ENCODE results near the gene ADAMTS2. TPM values are rescaled to one million over a fixed set of nuclear protein-coding genes. Genes with fewer than 3 reads are reported as not detected.

The ADAMTS2 gene
- total RNA-seq, 2 experiments from 2014 or later = not detected

DNA sequence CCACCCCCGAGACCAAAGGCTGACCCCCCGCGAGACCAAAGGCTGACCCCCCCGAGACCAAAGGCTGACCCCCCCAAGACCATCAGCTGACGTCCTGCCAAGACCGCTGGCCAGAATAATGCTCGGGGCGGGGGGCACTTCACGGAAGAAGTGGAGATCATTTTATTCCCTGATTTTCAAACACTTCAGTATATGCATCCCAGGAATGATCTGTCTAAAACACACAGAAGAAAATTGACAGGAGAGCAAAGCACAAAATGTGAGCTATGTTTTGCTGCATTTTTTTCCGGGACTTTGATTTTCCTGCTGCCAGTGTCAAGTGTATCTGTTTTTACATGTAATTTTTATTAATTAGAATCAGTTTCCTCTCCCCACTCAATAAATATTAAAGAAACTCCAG is 67.1 kb downstream of the ADAMTS2 start:
- Mint-ChIP-seq H3K36me3 (ENCODE audit: low read depth) (no peaks in the 10 kb centered on the region), H3K4me3 (no peak overlapping the region), H3K27ac (no peak overlapping the region), H3K4me1 (ENCODE audit: low read depth) (no peaks in the 10 kb centered on the region), H3K27me3 (ENCODE audit: low read depth) (no peaks in the 10 kb centered on the region), H3K9me3 (ENCODE audit: insufficient read depth) (no peaks in the 10 kb centered on the region)
- ChIA-PET CTCF (no interaction called here), POLR2A (no interaction called here)
- DNase-seq (no peak), ATAC-seq (no peak)

DNA sequence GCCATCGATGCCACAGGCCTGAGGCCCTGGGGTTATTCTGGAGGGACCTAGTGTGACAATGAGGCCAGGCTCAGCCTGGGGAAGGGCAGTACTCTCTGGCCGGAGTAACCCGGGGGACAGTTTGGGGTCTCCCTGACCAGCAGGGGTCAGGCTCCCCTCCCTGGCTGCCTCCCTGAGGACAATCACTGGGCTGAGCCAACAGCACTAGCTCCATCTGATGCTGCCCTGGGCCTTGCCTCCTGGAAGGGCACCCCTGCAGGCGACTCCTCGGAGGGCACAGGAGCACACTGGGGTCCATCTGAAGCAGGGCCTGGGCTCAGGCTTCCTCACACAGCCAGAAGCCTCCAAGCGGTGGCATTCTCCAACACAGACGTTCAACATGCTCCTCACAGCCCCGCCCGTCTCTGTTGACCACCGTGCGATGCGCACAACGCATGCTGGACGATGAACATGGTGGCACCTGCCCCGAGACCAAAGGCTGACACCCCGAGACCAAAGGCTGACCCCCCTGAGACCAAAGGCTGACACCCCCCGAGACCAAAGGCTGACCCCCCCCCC is 68.3 kb downstream of the ADAMTS2 start:
- ATAC-seq = no peak
- H3K4me1 Mint-ChIP-seq (ENCODE audit: low read depth) = no peaks in the 10 kb centered on the region

DNA sequence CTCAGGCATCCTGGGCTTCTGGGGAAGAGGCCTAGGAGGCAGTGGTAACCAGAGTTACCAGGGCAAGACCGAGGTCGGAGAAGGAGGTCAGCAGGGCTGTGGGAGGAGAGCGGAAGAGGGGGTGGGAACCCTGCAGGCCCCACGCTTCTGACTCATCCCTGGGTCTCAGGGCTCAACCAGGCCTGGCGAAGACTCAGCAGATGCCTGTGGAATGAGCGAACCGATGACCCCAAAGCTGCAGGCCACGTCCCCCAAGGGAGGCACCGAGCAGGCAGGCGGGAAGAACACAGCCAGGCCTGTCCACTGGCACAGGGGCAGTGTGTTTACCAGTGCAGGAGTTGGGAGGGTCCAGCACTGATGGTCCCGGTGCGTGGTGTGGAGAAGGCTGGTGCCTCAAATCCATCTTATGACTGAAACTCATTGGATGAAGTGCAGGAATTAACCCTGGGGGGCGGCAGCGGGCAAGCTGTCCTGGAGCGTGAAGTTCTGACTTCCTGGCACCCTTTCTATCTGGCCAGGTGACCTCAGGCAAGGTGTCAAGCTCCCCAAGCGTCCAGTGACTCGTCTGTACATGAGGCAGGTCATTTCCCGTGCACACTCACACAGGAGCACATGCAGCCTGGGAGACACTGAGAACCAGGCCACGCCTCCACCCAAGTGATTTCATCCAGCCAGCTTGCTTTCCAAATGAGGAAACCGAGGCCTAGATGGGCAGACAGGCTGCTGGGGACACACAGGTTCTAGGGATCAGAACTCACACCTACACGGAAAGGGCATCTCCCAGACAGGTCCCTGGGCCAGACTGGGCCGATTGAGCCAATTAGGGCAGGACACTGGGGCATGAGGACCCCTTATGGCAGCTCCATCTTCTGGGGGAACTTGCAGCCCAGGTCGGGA is 69.1 kb downstream of the ADAMTS2 start:
- no peak overlapping the region for H3K27ac Mint-ChIP-seq
- H3K9me3 Mint-ChIP-seq (ENCODE audit: insufficient read depth) = no peaks in the 10 kb centered on the region
- H3K36me3 Mint-ChIP-seq (ENCODE audit: low read depth) = no peaks in the 10 kb centered on the region
- POLR2A ChIA-PET = no interaction called here
- no peak overlapping the region for H3K4me3 Mint-ChIP-seq
- H3K27me3 Mint-ChIP-seq (ENCODE audit: low read depth) = no peaks in the 10 kb centered on the region
- ATAC-seq = no peak
- CTCF ChIA-PET = no interaction called here
- DNase-seq = no peak
- no peaks in the 10 kb centered on the region for H3K4me1 Mint-ChIP-seq (ENCODE audit: low read depth)

More for the DNA sequence above, 68.3 kb downstream of the ADAMTS2 start:
- H3K36me3 Mint-ChIP-seq (ENCODE audit: low read depth) = no peaks in the 10 kb centered on the region
- ChIA-PET POLR2A (no interaction called here), CTCF (no interaction called here)
- H3K9me3 Mint-ChIP-seq (ENCODE audit: insufficient read depth) = no peaks in the 10 kb centered on the region
- H3K27me3 Mint-ChIP-seq (ENCODE audit: low read depth) = no peaks in the 10 kb centered on the region
- H3K4me3 Mint-ChIP-seq = no peak overlapping the region
- DNase-seq = no peak
- H3K27ac Mint-ChIP-seq = no peak overlapping the region

DNA sequence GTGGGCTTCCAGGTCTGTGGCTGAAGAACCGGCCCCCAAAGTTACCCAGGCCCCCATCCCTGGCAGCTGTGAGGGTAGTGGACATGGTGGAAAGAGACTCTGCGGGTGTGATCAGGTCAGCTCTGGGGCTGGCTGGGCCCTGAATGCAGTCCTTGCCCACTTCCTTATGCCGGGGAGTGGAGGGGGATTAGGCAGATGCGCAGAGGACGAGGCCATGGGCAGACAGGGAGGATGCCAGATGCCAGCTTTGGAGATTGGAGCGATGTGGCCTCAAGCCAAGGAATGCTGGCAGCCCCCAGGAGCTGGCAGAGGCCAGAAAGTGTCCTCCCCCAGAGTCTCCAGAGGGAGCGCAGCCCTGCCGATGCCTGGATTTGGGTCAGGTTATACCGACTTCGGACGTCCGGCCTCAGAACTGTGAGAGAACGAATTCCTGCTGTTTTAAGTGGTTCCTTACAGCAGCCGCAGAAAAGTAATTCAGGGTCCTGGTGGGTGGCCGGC is 69.8 kb downstream of the ADAMTS2 start:
- ATAC-seq (no peak), DNase-seq (no peak)
- H3K27me3 Mint-ChIP-seq (ENCODE audit: low read depth) = no peaks in the 10 kb centered on the region
- H3K4me1 Mint-ChIP-seq (ENCODE audit: low read depth) = no peaks in the 10 kb centered on the region
- H3K36me3 Mint-ChIP-seq (ENCODE audit: low read depth) = no peaks in the 10 kb centered on the region
- H3K9me3 Mint-ChIP-seq (ENCODE audit: insufficient read depth) = no peaks in the 10 kb centered on the region
- ChIA-PET POLR2A (no interaction called here), CTCF (no interaction called here)
- no peak overlapping the region for H3K27ac Mint-ChIP-seq
- no peak overlapping the region for H3K4me3 Mint-ChIP-seq

DNA sequence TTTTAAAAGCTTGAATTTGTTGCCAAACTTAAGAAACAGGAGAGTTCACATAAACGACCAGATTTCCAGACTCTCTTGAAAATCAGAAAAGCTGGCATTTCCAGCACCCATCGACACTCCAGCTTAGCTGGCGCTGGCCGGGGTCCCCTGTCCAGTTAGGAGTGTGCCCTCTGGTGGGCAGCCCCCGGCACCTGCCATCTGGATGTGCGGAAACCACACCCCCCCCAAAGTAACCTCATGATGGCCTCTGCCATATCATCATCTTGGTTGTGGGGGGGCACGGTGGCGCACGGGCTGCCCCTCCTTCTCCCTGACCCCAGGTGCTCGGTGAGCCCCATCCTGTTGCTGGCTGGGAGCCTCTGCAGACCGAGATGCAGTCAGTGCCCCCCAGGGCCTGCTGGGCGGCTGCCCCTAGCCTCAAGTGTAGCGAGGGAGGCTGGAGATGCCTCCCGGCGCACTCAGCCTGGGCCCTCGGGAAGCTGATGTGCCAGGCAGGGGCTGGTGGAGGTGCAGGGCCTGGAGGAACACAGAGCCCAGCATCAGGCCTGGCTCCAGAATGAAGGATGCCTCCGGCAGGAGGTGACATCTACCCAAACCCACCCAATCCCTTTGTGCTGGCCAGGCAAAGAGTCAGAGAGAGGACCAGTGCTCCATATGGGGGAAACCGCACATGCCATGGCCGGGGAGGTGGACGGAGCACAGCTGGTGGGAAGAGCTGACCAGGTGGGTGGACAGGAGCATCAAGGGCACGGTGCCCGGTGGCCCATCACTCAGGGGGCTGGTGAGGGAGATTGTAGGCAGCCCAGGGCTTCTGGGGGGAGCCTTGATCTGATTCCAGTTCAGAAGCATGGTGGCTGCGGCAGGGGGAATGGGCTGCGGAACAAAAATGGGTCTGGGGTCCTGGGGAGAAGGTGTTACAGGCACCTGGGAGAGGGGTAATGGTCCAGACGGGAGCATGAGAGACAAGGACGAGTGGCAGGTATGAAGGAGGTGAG is 70.6 kb downstream of the ADAMTS2 start:
- Mint-ChIP-seq H3K27ac (no peak overlapping the region), H3K4me3 (no peak overlapping the region), H3K4me1 (ENCODE audit: low read depth) (no peaks in the 10 kb centered on the region), H3K36me3 (ENCODE audit: low read depth) (no peaks in the 10 kb centered on the region), H3K9me3 (ENCODE audit: insufficient read depth) (no peaks in the 10 kb centered on the region), H3K27me3 (ENCODE audit: low read depth) (no peaks in the 10 kb centered on the region)
- ATAC-seq (no peak), DNase-seq (no peak)
- ChIA-PET POLR2A (no interaction called here), CTCF (no interaction called here)

DNA sequence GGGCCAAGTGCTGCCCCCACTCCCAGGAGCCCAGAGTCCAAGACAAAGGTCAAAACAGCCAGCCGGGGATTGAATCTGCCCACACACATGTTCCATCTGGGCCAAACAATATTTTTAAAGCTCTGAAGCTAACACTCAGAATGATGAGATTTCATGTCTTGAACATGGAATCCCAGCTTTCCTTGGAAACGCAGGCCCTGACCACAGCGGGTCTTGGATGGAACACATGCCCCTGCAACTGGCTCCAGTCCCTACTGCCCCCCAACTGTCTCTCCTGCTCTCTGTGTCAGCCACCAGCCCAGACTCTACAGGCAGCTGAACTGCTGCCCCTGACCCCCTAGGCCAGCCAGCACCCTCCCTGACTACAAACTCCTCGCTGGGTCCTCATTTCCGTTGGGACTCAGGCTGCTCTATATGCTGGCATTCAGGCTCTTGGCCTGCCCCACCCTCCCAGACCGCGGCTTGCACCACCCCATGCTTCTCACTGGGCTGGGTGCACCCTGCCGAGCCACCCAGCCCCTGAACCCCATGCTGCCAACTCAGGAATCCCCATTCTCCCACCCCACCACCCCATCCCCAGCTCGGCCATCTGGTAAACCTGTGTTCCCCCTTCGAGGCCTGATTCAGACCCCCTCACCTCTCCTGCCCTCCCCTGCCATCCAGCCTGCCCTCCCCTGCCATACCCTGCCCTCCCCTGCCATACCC is 71.7 kb downstream of the ADAMTS2 start:
- Mint-ChIP-seq H3K27me3 (ENCODE audit: low read depth) (no peaks in the 10 kb centered on the region), H3K9me3 (ENCODE audit: insufficient read depth) (no peaks in the 10 kb centered on the region), H3K4me3 (no peak overlapping the region), H3K4me1 (ENCODE audit: low read depth) (no peaks in the 10 kb centered on the region), H3K36me3 (ENCODE audit: low read depth) (no peaks in the 10 kb centered on the region), H3K27ac (no peak overlapping the region)
- DNase-seq (no peak), ATAC-seq (no peak)
- CTCF ChIA-PET = no interaction called here
- POLR2A ChIA-PET = no interaction called here

DNA sequence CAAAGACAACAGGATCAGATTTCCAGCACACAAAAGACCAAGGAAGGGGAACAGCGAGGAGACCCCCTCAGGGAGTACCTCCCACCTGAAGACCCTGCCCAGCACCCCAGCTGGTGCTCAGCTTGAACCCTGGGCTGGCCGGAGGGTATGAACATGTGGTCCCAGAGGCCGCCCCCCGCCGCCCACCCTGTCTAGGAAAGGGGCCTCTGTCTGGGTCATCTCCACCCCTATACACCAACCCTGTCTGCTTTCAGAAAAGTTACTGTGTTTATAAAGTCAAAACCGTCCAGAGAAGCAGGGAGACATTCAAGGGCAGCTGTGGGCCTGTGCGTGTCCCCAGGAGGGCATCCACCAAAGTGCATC is 72.2 kb downstream of the ADAMTS2 start:
- Mint-ChIP-seq H3K27ac (no peak overlapping the region), H3K4me1 (ENCODE audit: low read depth) (no peaks in the 10 kb centered on the region), H3K9me3 (ENCODE audit: insufficient read depth) (no peaks in the 10 kb centered on the region), H3K36me3 (ENCODE audit: low read depth) (no peaks in the 10 kb centered on the region), H3K27me3 (ENCODE audit: low read depth) (no peaks in the 10 kb centered on the region), H3K4me3 (no peak overlapping the region)
- CTCF ChIA-PET = no interaction called here
- DNase-seq (no peak), ATAC-seq (no peak)
- POLR2A ChIA-PET = no interaction called here

DNA sequence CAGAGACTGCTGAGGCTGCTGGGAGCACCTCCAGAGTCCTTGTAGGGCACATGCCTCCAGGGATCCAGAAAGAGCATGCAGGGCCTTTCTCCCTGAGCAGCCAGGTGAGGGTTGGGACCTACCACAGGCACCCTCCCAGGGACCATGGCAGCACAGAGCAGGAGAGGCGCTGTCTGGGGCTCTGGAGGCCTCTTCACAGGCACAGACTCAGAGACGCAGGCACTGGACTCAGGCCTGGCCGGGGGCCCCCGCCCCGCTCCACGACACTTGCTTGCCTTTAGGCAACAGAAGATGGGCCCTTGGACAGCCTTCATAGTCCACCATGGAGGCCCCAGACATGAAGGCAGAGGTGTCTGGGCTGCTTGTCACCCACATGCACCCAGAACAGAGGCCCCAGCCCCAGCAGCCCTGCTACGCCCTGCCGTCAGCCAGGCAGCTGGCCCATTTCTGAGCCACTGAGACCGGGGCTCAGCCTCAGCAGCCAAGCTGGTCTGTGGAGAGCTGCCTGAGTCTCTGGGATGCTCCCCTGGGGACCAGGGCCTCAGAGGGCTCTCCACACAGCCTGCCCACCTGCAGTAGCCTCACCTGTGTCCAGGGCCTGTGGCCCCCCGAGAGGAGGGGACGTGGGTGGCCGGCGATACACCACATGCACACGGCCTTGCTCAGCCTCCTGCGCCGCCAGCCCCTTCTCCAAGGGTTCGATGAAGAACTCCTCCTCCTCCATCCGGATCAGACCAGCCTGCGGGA is 72.8 kb downstream of the ADAMTS2 start:
- CTCF ChIA-PET = no interaction called here
- Mint-ChIP-seq H3K4me3 (no peak overlapping the region), H3K27ac (no peak overlapping the region), H3K4me1 (ENCODE audit: low read depth) (no peaks in the 10 kb centered on the region), H3K36me3 (ENCODE audit: low read depth) (no peaks in the 10 kb centered on the region), H3K27me3 (ENCODE audit: low read depth) (no peaks in the 10 kb centered on the region), H3K9me3 (ENCODE audit: insufficient read depth) (no peaks in the 10 kb centered on the region)
- POLR2A ChIA-PET = no interaction called here
- DNase-seq = no peak
- no peak for ATAC-seq

DNA sequence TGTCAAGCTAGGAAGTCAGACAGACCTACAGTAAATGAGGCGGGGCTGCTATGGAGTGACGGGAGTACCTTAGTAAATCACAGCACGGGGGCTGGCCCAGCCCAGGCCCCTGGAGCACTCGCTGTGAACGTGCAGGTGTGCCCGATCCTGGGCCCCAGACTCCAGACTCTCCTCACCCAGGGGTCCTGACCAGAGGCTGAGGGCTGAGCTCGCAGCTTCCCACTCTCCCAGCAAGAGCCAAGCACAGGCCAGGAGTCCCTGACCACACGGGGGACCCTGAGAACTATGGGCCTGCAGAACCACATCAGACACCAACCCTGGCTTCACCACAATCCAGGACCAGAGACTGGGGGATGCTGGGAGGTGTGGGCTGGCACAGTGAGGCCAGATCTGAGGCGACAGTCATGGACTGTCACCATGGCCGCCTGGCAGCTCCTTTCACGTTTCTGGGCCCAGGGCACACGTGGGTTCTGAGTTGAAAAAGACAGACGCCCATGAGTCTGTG is 73.4 kb downstream of the ADAMTS2 start:
- Mint-ChIP-seq H3K9me3 (ENCODE audit: insufficient read depth) (no peaks in the 10 kb centered on the region), H3K4me1 (ENCODE audit: low read depth) (no peaks in the 10 kb centered on the region), H3K27me3 (ENCODE audit: low read depth) (no peaks in the 10 kb centered on the region), H3K4me3 (no peak overlapping the region), H3K36me3 (ENCODE audit: low read depth) (no peaks in the 10 kb centered on the region), H3K27ac (no peak overlapping the region)
- POLR2A ChIA-PET = no interaction called here
- ATAC-seq = no peak
- CTCF ChIA-PET = no interaction called here
- no peak for DNase-seq

DNA sequence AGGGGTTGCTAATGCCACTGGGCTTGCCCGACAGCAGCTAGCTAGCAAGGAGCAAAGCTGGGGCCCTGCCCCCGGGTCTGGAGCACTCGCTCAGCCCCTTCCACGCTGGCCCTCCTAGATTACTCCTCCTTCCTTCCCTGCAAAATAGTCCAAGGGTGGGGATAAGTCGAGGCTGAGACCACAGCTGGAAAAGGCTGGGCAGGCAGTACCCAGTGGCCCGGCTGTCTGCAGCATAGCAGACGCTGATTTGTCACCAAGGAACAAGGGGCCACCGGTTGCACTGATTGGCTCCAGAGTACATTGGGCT is 73.9 kb downstream of the ADAMTS2 start:
- no peak for DNase-seq
- Mint-ChIP-seq H3K27ac (no peak overlapping the region), H3K4me3 (no peak overlapping the region), H3K9me3 (ENCODE audit: insufficient read depth) (no peaks in the 10 kb centered on the region), H3K27me3 (ENCODE audit: low read depth) (no peaks in the 10 kb centered on the region), H3K4me1 (ENCODE audit: low read depth) (no peaks in the 10 kb centered on the region), H3K36me3 (ENCODE audit: low read depth) (no peaks in the 10 kb centered on the region)
- ChIA-PET CTCF (no interaction called here), POLR2A (no interaction called here)
- ATAC-seq = no peak

Measured in activated CD8-positive, alpha-beta T cell treated with anti-CD3 and anti-CD28 coated beads, Interleukin-2, amount 10 ng/mL, durations not matched to agents 7 days and 5 days (primary cell).